ENCODE measurements around the gene RPTOR.
"Not testable (repeated sequence)": the region's sequence is repeated elsewhere in the genome, so short reads cannot be mapped to it uniquely, and the experiment has no call there.

RPTOR gene

GRCh38 chr17:80864751-80865150 is 320.1 kb downstream of the RPTOR start:
- DNase-seq = no peak

- no peak for DNase-seq
These were observed 321.6 kb downstream of the RPTOR start for GRCh38 chr17:80866050-80866793.

- DNase-seq = no peak
These were observed 323.5 kb downstream of the RPTOR start for GRCh38 chr17:80868022-80868609.

- DNase-seq = no peak
These were observed 325.0 kb downstream of the RPTOR start for GRCh38 chr17:80869481-80870145.

- no peak for DNase-seq
These were observed 325.8 kb downstream of the RPTOR start for GRCh38 chr17:80870401-80870800.

- no peak for DNase-seq
These were observed 326.7 kb downstream of the RPTOR start for GRCh38 chr17:80871341-80871740.

GRCh38 chr17:80872001-80872500 is 327.4 kb downstream of the RPTOR start:
- no peak for DNase-seq

GRCh38 chr17:80872501-80873306 is 328.1 kb downstream of the RPTOR start:
- no peak for DNase-seq

GRCh38 chr17:80873307-80873951 is 328.8 kb downstream of the RPTOR start:
- no peak for DNase-seq

- no peak for DNase-seq
These were observed 330.3 kb downstream of the RPTOR start for GRCh38 chr17:80874866-80875445.

GRCh38 chr17:80875480-80875995 is 330.9 kb downstream of the RPTOR start:
- not testable (repeated sequence) for DNase-seq

GRCh38 chr17:80876456-80876949 is 331.9 kb downstream of the RPTOR start:
- DNase-seq = not testable (repeated sequence)

GRCh38 chr17:80876950-80877728 is 332.5 kb downstream of the RPTOR start:
- DNase-seq = no peak

GRCh38 chr17:80877729-80878303 is 333.2 kb downstream of the RPTOR start:
- no peak for DNase-seq

- no peak for DNase-seq
These were observed 334.5 kb downstream of the RPTOR start for GRCh38 chr17:80878876-80879722.

- no peak for DNase-seq
These were observed 335.3 kb downstream of the RPTOR start for GRCh38 chr17:80879723-80880647.

GRCh38 chr17:80880648-80880985 is 336.0 kb downstream of the RPTOR start:
- DNase-seq = no peak

- DNase-seq = no peak
These were observed 336.7 kb downstream of the RPTOR start for GRCh38 chr17:80881306-80881705.
